Cardiac muscle cell (in vitro differentiated cells and primary cell): ENCODE measurements around the gene FAHD2A. TPM values are rescaled to one million over a fixed set of nuclear protein-coding genes. Genes with fewer than 3 reads are reported as not detected.
"Not testable (repeated sequence)": the region's sequence is repeated elsewhere in the genome, so short reads cannot be mapped to it uniquely, and the experiment has no call there.

ENCODE experiments used
- DNase-seq, 2 donors: peaks; one replicate each; pipeline versions ENCODE4 v3.0.0 to v3.0.0-alpha.2; 2010 to 2017; ENCODE audit warnings: low read depth in 1 of 2, low spot score in 1 of 2
- H3K27ac ChIP-seq: fragments of 200-600 bp; sonication (generic); 2 replicates; pipeline ENCODE4 v1.5.1; 2016
- H3K27me3 ChIP-seq: fragments of 200-600 bp; sonication (generic); 2 replicates; pipeline ENCODE4 v1.6.0; 2016; ENCODE audit warnings: control low read depth
- H3K36me3 ChIP-seq: fragments of 200-600 bp; sonication (generic); 2 replicates; pipeline ENCODE4 v1.5.1; 2016; ENCODE audit warnings: control low read depth
- H3K4me1 ChIP-seq: fragments of 200-600 bp; sonication (generic); 2 replicates; pipeline ENCODE4 v1.8.1; 2017; ENCODE audit warnings: low read depth, mild to moderate bottlenecking, mixed run types
- H3K4me3 ChIP-seq: fragments of 200-600 bp; sonication (generic); 2 replicates; pipeline ENCODE4 v1.5.1; 2016; ENCODE audit warnings: mild to moderate bottlenecking
- H3K9me3 ChIP-seq: fragments of 200-600 bp; sonication (generic); 2 replicates; pipeline ENCODE4 v1.5.1; 2017; ENCODE audit warnings: low read depth, mild to moderate bottlenecking, control low read depth
- polyA plus RNA-seq: library from polyadenylated mRNA; unstranded; fragments of >200 nt; fragmentation: Nextera tagmentation; extraction: Ambion mirVana; gene quantifications from 2 replicates; pipeline ENCODE4 v1.2.1, GENCODE V29; 2016
- total RNA-seq: library from RNA; depleted of rRNA; stranded (reverse); fragments of >200 nt; gene quantifications from 2 replicates; pipeline ENCODE4 v1.2.3, GENCODE V29; 2016

The FAHD2A gene
- total and polyA plus RNA-seq, 2 experiments from 2014 or later = 64.9 to 66.1 TPM

- H3K9me3 ChIP-seq, DNase-seq, H3K36me3 ChIP-seq, H3K27ac ChIP-seq, H3K27me3 ChIP-seq, H3K4me1 ChIP-seq, H3K4me3 ChIP-seq: not testable (repeated sequence)
Observed at GRCh38 chr2:95463292-95463691, 60.8 kb downstream of the FAHD2A start.

Other genes starting within 250 kb of the FAHD2A start
- 15.3 and 21.7 TPM in 2 replicates for gene ZNF514, start 242.9 kb upstream of the FAHD2A start, total RNA-seq
- 18.4 and 20.3 TPM in 2 replicates for gene ZNF514, start 242.9 kb upstream of the FAHD2A start, polyA plus RNA-seq
- 4.7 and 6.4 TPM in 2 replicates for gene ZNF2, start 236.9 kb upstream of the FAHD2A start, total RNA-seq
- gene ZNF2, start 236.9 kb upstream of the FAHD2A start, polyA plus RNA-seq = 4.2 and 5.6 TPM in 2 replicates
- 7.3 and 12.6 TPM in 2 replicates for gene ZNF892, start 195.2 kb upstream of the FAHD2A start, total RNA-seq
- 2.6 and 4.7 TPM in 2 replicates for gene ZNF892, start 195.2 kb upstream of the FAHD2A start, polyA plus RNA-seq
- 2.6 and 16.0 TPM in 2 replicates for gene PROM2, start 128.3 kb upstream of the FAHD2A start, total RNA-seq
- 1.4 and 2.3 TPM in 2 replicates for gene PROM2, start 128.3 kb upstream of the FAHD2A start, polyA plus RNA-seq
- 3.6 and 5.2 TPM in 2 replicates for gene KCNIP3, start 105.4 kb upstream of the FAHD2A start, total RNA-seq
- 1.2 and 2.6 TPM in 2 replicates for gene KCNIP3, start 105.4 kb upstream of the FAHD2A start, polyA plus RNA-seq
- gene TRIM43B, start 82.0 kb downstream of the FAHD2A start, total RNA-seq = not detected in 2 replicates
- not detected in 2 replicates for gene TRIM43B, start 82.0 kb downstream of the FAHD2A start, polyA plus RNA-seq
- not detected in 2 replicates for gene TRIM43, start 189.3 kb downstream of the FAHD2A start, total RNA-seq
- gene TRIM43, start 189.3 kb downstream of the FAHD2A start, polyA plus RNA-seq = not detected in 2 replicates